ENCODE results near the gene RHBDL3.

RHBDL3 gene

DNA sequence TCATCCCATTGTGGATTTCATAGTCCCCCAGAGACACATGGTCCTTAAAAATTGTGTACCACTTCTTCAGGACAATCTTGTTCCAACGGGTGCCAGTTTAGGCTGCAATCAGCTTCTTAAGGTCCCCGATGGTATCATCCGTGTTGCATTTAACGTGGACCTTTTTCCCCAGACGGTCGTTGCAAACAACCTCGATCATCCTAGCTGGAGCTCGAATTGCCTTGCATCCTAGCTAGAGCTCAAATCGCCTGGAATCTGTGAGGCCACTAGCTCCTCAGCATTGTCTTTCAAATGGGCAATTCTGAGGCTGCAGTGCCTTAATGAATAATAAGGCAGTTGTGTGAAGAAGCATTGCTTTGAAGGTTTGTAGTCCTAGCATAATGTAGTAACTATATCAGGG, 37.7 kb upstream of the RHBDL3 start:
- Histone ChIP-seq H4K20me1 (ENCODE audit: insufficient read depth) (no peaks in the 10 kb centered on the region), H3K79me2 (ENCODE audit: insufficient read depth, low read depth) (no peaks in the 10 kb centered on the region), H3K9ac (no peak overlapping the region), H3K4me1 (ENCODE audit: low read depth, poor library complexity, severe bottlenecking) (no peaks in the 10 kb centered on the region), H3K27me3 (ENCODE audit: insufficient read depth, low read depth) (no peaks in the 10 kb centered on the region), H2AFZ (ENCODE audit: low read depth) (no peak overlapping the region), H3K36me3 (ENCODE audit: insufficient read depth) (no peaks in the 10 kb centered on the region), H3K4me2 (no peak overlapping the region), H3K27ac (no peak overlapping the region), H3K4me3 (IDR thresholded peaks at IDR 0.05; ENCODE audit: insufficient read depth, low read depth, low read length) (no peak overlapping the region)
- TF ChIP-seq, protein P1, sequence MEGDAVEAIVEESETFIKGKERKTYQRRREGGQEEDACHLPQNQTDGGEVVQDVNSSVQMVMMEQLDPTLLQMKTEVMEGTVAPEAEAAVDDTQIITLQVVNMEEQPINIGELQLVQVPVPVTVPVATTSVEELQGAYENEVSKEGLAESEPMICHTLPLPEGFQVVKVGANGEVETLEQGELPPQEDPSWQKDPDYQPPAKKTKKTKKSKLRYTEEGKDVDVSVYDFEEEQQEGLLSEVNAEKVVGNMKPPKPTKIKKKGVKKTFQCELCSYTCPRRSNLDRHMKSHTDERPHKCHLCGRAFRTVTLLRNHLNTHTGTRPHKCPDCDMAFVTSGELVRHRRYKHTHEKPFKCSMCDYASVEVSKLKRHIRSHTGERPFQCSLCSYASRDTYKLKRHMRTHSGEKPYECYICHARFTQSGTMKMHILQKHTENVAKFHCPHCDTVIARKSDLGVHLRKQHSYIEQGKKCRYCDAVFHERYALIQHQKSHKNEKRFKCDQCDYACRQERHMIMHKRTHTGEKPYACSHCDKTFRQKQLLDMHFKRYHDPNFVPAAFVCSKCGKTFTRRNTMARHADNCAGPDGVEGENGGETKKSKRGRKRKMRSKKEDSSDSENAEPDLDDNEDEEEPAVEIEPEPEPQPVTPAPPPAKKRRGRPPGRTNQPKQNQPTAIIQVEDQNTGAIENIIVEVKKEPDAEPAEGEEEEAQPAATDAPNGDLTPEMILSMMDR (conservative IDR thresholded peaks at IDR 0.05; ENCODE audit: low read depth, low read length) = no peak

DNA sequence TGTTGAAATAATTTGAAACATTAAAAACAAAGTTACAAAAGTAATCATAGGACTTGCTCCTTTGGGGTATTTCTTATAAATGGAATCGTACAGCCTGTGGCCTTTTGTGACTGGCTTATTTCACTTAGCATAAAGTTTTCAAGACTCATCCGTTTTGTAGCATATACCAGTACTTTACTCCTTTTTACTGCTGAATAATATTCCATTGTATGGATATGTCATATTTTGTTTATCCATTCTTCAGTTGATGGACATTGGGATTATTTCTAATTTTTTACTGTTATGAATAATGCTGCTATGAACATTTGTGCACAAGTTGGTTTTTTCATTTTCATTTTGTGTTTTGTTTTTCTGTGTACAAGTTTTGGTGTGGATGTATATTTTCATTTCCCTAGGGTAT, 30.0 kb upstream of the RHBDL3 start:
- no peak overlapping the region for H3K4me3 ChIP-seq (IDR thresholded peaks at IDR 0.05; ENCODE audit: insufficient read depth, low read depth, low read length)
- no peak overlapping the region for H3K9ac ChIP-seq
- H3K79me2 ChIP-seq (ENCODE audit: insufficient read depth, low read depth) = no peaks in the 10 kb centered on the region
- H3K36me3 ChIP-seq (ENCODE audit: insufficient read depth) = no peaks in the 10 kb centered on the region
- no peaks in the 10 kb centered on the region for H3K27me3 ChIP-seq (ENCODE audit: insufficient read depth, low read depth)
- no peaks in the 10 kb centered on the region for H4K20me1 ChIP-seq (ENCODE audit: insufficient read depth)
- H2AFZ ChIP-seq (ENCODE audit: low read depth) = no peak overlapping the region
- TF ChIP-seq, protein P1 (conservative IDR thresholded peaks at IDR 0.05; ENCODE audit: low read depth, low read length) = no peak
- no peak overlapping the region for H3K27ac ChIP-seq
- H3K4me1 ChIP-seq (ENCODE audit: low read depth, poor library complexity, severe bottlenecking) = no peaks in the 10 kb centered on the region
- no peak overlapping the region for H3K4me2 ChIP-seq

DNA sequence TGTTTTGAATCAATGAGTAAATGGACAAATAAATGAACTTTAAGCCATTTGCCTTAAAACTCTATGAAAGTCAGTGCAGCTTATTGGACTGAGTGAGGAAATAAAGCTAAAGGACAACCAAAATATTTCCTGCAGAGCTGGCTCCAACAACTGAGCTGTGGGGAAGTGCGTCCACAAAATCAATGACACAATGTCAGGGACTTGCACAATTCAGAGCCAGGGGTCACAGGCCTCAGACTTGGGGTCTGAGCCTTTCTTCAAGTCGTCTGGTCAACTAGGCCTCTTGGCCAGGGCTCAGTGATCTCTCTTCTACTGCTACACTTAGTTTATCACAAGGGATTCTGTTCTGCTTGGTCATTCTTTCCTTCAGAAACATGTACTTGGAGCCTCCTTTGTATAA, 26.2 kb upstream of the RHBDL3 start:
- no peaks in the 10 kb centered on the region for H3K4me1 ChIP-seq (ENCODE audit: low read depth, poor library complexity, severe bottlenecking)
- no peaks in the 10 kb centered on the region for H4K20me1 ChIP-seq (ENCODE audit: insufficient read depth)
- no peaks in the 10 kb centered on the region for H3K27me3 ChIP-seq (ENCODE audit: insufficient read depth, low read depth)
- H2AFZ ChIP-seq (ENCODE audit: low read depth) = no peak overlapping the region
- H3K79me2 ChIP-seq (ENCODE audit: insufficient read depth, low read depth) = no peaks in the 10 kb centered on the region
- no peak overlapping the region for H3K27ac ChIP-seq
- TF ChIP-seq, protein P1 (conservative IDR thresholded peaks at IDR 0.05; ENCODE audit: low read depth, low read length) = no peak
- H3K9ac ChIP-seq = no peak overlapping the region
- no peaks in the 10 kb centered on the region for H3K36me3 ChIP-seq (ENCODE audit: insufficient read depth)
- H3K4me2 ChIP-seq = no peak overlapping the region
- no peak overlapping the region for H3K4me3 ChIP-seq (IDR thresholded peaks at IDR 0.05; ENCODE audit: insufficient read depth, low read depth, low read length)

DNA sequence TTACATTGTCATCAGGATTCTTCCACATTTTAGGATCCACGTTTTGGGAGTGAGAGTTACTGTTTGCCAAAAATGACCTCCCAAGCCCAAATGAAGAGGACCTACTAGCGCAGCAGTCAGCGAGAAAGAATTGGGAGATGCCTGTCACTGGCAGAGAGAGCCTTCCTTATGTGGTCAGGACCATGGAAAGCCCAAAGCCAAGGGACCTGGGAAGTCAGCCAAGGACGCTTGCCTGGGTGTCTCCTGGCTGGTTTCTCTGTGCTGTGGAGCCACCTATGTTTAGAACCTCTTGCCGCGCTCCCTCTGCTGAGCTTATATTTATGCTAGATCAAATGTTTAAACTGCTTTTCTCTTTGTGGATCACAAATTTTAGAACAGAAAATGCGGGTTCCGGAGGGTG, 24.9 kb upstream of the RHBDL3 start:
- H3K27me3 ChIP-seq (ENCODE audit: insufficient read depth, low read depth) = no peaks in the 10 kb centered on the region
- TF ChIP-seq, protein P1 (conservative IDR thresholded peaks at IDR 0.05; ENCODE audit: low read depth, low read length) = no peak
- no peak overlapping the region for H2AFZ ChIP-seq (ENCODE audit: low read depth)
- H3K4me3 ChIP-seq (IDR thresholded peaks at IDR 0.05; ENCODE audit: insufficient read depth, low read depth, low read length) = no peak overlapping the region
- no peaks in the 10 kb centered on the region for H3K36me3 ChIP-seq (ENCODE audit: insufficient read depth)
- H3K9ac ChIP-seq = no peak overlapping the region
- H3K79me2 ChIP-seq (ENCODE audit: insufficient read depth, low read depth) = no peaks in the 10 kb centered on the region
- no peak overlapping the region for H3K4me2 ChIP-seq
- no peaks in the 10 kb centered on the region for H3K4me1 ChIP-seq (ENCODE audit: low read depth, poor library complexity, severe bottlenecking)
- no peak overlapping the region for H3K27ac ChIP-seq
- no peaks in the 10 kb centered on the region for H4K20me1 ChIP-seq (ENCODE audit: insufficient read depth)

DNA sequence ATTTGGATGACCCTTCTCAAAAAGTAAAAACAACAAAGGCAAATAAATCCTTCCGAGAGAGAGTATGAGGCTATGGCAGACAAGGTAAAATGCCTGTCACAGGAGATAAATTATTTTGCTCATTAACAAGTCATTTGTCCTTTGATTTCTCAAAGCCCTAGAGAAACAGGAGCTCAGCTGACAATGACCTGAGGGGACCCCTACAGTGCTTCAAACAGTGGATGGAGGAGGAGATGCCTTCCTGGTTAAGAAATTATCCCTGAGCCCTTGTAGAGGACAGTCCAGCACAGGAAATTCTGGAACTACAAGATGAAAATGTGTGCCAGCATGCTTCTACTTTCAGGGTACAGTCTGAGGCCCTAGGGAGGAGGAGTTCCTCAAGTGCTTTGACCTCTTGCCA, 24.0 kb upstream of the RHBDL3 start:
- no peaks in the 10 kb centered on the region for H3K79me2 ChIP-seq (ENCODE audit: insufficient read depth, low read depth)
- H2AFZ ChIP-seq (ENCODE audit: low read depth) = no peak overlapping the region
- TF ChIP-seq, protein P1 (conservative IDR thresholded peaks at IDR 0.05; ENCODE audit: low read depth, low read length) = no peak
- no peak overlapping the region for H3K9ac ChIP-seq
- H3K4me3 ChIP-seq (IDR thresholded peaks at IDR 0.05; ENCODE audit: insufficient read depth, low read depth, low read length) = no peak overlapping the region
- H3K4me2 ChIP-seq = no peak overlapping the region
- H3K4me1 ChIP-seq (ENCODE audit: low read depth, poor library complexity, severe bottlenecking) = no peaks in the 10 kb centered on the region
- H3K36me3 ChIP-seq (ENCODE audit: insufficient read depth) = no peaks in the 10 kb centered on the region
- H4K20me1 ChIP-seq (ENCODE audit: insufficient read depth) = no peaks in the 10 kb centered on the region
- no peaks in the 10 kb centered on the region for H3K27me3 ChIP-seq (ENCODE audit: insufficient read depth, low read depth)
- H3K27ac ChIP-seq = no peak overlapping the region
